HCT116 (cell line): ENCODE measurements around the gene MUC5B.

Experiments
- EZH2 ChIP-seq: fragments of 200-600 bp; sonication (generic); IDR thresholded peaks from 2 replicates; pipeline ENCODE4 v1.6.1; 2017; ENCODE audit warnings: antibody characterized with exemption, mixed run types
- JUND ChIP-seq: IDR thresholded peaks from 2 replicates; pipeline ENCODE4 v1.6.1; 2012
- POLR2A ChIP-seq: IDR thresholded peaks from 2 replicates; pipeline ENCODE4 v1.7.0; 2011; ENCODE audit warnings: borderline replicate concordance; ENCODE audit not compliant: insufficient read depth, insufficient read length; ENCODE audit errors: extremely low read depth
- RAD21 ChIP-seq: IDR thresholded peaks from 2 replicates; pipeline ENCODE4 v1.6.1; 2012; ENCODE audit warnings: low read depth, mild to moderate bottlenecking
- SIN3A ChIP-seq: IDR thresholded peaks from 2 replicates; pipeline ENCODE4 v1.6.1; 2012; ENCODE audit warnings: low read depth
- ZFX ChIP-seq: fragments of 450-650 bp; IDR thresholded peaks from 2 replicates; pipeline ENCODE4 v1.6.1; 2017
- TF ChIP-seq, protein P1 (sequence below), 3 experiments: fragments of 200-600 bp in 1 of 3; sonication (generic) in 1 of 3; IDR thresholded peaks in 2 of 3; conservative IDR thresholded peaks in 1 of 3; 2 replicates each; pipeline ENCODE4 v1.5.1; 2012 to 2017; ENCODE audit warnings: low read depth in 2 of 3, low read length in 2 of 3, antibody characterized with exemption in 1 of 3, borderline replicate concordance in 1 of 3, control low read depth in 1 of 3, mild to moderate bottlenecking in 1 of 3, mixed read lengths in 1 of 3, mixed run types in 1 of 3, moderate library complexity in 1 of 3; ENCODE audit not compliant: insufficient read depth in 1 of 3
- TF ChIP-seq, protein P2 (sequence below): IDR thresholded peaks from 2 replicates; pipeline ENCODE4 v1.6.1; 2012; ENCODE audit warnings: low read depth

DNA sequence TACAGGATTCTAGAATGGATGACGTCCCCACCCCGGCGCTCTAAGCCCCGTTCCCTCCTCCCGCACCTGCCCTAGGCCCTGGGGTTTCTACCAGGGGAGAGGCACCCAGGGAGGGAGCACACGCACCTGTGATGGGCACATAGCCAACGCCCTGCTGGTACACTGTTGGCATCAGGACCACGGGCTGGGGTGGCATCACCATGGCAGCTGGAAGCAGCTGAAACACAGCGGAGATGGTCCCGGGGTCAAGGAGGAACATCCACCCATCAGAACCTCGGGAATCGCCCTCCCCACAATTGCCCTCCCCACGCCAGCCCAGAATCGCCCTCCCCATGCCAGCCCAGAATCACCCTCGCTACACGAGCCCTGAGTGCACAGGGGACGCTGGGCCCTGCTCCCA lies 63.0 kb downstream of the MUC5B start:
- TF ChIP-seq POLR2A (no peak), EZH2 (no peak), ZFX (no peak), SIN3A (no peak), RAD21 (no peak), JUND (no peak)
- TF ChIP-seq, protein P1, sequence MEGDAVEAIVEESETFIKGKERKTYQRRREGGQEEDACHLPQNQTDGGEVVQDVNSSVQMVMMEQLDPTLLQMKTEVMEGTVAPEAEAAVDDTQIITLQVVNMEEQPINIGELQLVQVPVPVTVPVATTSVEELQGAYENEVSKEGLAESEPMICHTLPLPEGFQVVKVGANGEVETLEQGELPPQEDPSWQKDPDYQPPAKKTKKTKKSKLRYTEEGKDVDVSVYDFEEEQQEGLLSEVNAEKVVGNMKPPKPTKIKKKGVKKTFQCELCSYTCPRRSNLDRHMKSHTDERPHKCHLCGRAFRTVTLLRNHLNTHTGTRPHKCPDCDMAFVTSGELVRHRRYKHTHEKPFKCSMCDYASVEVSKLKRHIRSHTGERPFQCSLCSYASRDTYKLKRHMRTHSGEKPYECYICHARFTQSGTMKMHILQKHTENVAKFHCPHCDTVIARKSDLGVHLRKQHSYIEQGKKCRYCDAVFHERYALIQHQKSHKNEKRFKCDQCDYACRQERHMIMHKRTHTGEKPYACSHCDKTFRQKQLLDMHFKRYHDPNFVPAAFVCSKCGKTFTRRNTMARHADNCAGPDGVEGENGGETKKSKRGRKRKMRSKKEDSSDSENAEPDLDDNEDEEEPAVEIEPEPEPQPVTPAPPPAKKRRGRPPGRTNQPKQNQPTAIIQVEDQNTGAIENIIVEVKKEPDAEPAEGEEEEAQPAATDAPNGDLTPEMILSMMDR (IDR thresholded peaks at IDR 0.05 in 2 of 3, conservative IDR thresholded peaks at IDR 0.05 in 1 of 3; ENCODE audit: borderline replicate concordance in 1 of 3, insufficient read depth in 1 of 3, low read depth in 2 of 3, low read length in 2 of 3), result no peak
- TF ChIP-seq, protein P2, sequence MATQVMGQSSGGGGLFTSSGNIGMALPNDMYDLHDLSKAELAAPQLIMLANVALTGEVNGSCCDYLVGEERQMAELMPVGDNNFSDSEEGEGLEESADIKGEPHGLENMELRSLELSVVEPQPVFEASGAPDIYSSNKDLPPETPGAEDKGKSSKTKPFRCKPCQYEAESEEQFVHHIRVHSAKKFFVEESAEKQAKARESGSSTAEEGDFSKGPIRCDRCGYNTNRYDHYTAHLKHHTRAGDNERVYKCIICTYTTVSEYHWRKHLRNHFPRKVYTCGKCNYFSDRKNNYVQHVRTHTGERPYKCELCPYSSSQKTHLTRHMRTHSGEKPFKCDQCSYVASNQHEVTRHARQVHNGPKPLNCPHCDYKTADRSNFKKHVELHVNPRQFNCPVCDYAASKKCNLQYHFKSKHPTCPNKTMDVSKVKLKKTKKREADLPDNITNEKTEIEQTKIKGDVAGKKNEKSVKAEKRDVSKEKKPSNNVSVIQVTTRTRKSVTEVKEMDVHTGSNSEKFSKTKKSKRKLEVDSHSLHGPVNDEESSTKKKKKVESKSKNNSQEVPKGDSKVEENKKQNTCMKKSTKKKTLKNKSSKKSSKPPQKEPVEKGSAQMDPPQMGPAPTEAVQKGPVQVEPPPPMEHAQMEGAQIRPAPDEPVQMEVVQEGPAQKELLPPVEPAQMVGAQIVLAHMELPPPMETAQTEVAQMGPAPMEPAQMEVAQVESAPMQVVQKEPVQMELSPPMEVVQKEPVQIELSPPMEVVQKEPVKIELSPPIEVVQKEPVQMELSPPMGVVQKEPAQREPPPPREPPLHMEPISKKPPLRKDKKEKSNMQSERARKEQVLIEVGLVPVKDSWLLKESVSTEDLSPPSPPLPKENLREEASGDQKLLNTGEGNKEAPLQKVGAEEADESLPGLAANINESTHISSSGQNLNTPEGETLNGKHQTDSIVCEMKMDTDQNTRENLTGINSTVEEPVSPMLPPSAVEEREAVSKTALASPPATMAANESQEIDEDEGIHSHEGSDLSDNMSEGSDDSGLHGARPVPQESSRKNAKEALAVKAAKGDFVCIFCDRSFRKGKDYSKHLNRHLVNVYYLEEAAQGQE, result no peak
